ENCODE results near the gene SF1. TPM values are rescaled to one million over a fixed set of nuclear protein-coding genes. Genes with fewer than 3 reads are reported as not detected.

SF1 gene
- total and polyA plus RNA-seq, 2 of the 8 experiments (the other 6 are each of a cell fraction or from before 2014, with no cell fraction given), result 72.7 to 353 TPM

- H3K23ac ChIP-seq (ENCODE audit: insufficient read length), result no peak overlapping the region
- ChIA-PET CTCF (ENCODE audit: partially characterized antibody) (interaction anchor here (0.9 to 23.7 kb wide), 7 partner anchors 10 to 396 kb away, joined by 3 to 376 read pairs (median 3); partner anchors contain the start of genes PYGM, RASGRP2 and SF1), POLR2A (ENCODE audit: partially characterized antibody) (interaction anchor here (29.2 to 42.9 kb wide), 2 partner anchors 4 to 13 kb away, joined by 1087 read pairs; partner anchors contain the start of genes PYGM, RASGRP2 and SF1)
- no peak overlapping the region for H2BK12ac ChIP-seq (ENCODE audit: low read depth, low read length)
- H2AK5ac ChIP-seq (ENCODE audit: low read depth, low read length), result no peak overlapping the region
- no peak overlapping the region for H2BK120ac ChIP-seq (replicated peaks; ENCODE audit: low read depth, low read length)
- H2AFZ ChIP-seq (ENCODE audit: low read length), result no peak overlapping the region
- H3K4me3 ChIP-seq (ENCODE audit: extremely low read depth in 1 of 4, insufficient read depth in 2 of 4, low read depth in 3 of 4, low read length in 4 of 4), result no peak overlapping the region
- no peak overlapping the region for H3K4ac ChIP-seq (replicated peaks; ENCODE audit: insufficient read length, low read depth, low read length)
- H3K4me2 ChIP-seq (ENCODE audit: insufficient read depth in 1 of 2, low read depth in 2 of 2, low read length in 2 of 2), result no peak overlapping the region
- H4K20me1 ChIP-seq (replicated peaks in 1 of 2; ENCODE audit: control insufficient read depth in 1 of 2, insufficient read depth in 2 of 2, low read length in 2 of 2), result no peaks in the 10 kb centered on the region
- no peaks in the 10 kb centered on the region for H3K27me3 ChIP-seq (replicated peaks in 1 of 4; ENCODE audit: control insufficient read depth in 3 of 4, extremely low read depth in 1 of 4, insufficient read depth in 3 of 4, low read length in 3 of 4)
- H3K9ac ChIP-seq (replicated peaks in 1 of 4; ENCODE audit: extremely low read depth in 1 of 4, low read depth in 3 of 4, low read length in 3 of 4), result no peak overlapping the region
- H4K91ac ChIP-seq (replicated peaks; ENCODE audit: insufficient read length, low read length), result no peak overlapping the region
- no peak for DNase-seq (ENCODE audit: low read depth in 1 of 2, low spot score in 2 of 2)
- H4K8ac ChIP-seq (ENCODE audit: extremely low read depth, insufficient read depth, low read length), result no peak overlapping the region
- H3K79me1 ChIP-seq (ENCODE audit: low read depth, low read length), result no peaks in the 10 kb centered on the region
- peaks cover 0 to 7% (median 3%) of the 10 kb centered on the region in 4 experiments; a peak in 4 of 7 replicates for H3K4me1 ChIP-seq (replicated peaks in 1 of 4; ENCODE audit: control insufficient read depth in 3 of 4, insufficient read depth in 4 of 4, low read length in 3 of 4)
- no peak for FAIRE-seq
- H3K18ac ChIP-seq (ENCODE audit: extremely low read depth, low read length), result no peak overlapping the region
- no peak overlapping the region for H3K14ac ChIP-seq (ENCODE audit: insufficient read length)
- no peak overlapping the region for H2BK20ac ChIP-seq (ENCODE audit: low read length)
- H3K36me3 ChIP-seq (ENCODE audit: control insufficient read depth in 2 of 4, insufficient read depth in 4 of 4, low read length in 3 of 4), result no peaks in the 10 kb centered on the region; a peak in 1 of 8 replicates
- H3K56ac ChIP-seq (replicated peaks; ENCODE audit: insufficient read length, low read depth, low read length), result no peak overlapping the region
- H4K5ac ChIP-seq (ENCODE audit: insufficient read length, low read depth, low read length), result no peak overlapping the region
- no peak overlapping the region for H2BK5ac ChIP-seq (ENCODE audit: low read depth, low read length)
- H3K23me2 ChIP-seq (ENCODE audit: low read depth, low read length), result no peaks in the 10 kb centered on the region
- no peak for TF ChIP-seq EZH2 (IDR thresholded peaks at IDR 0.05; ENCODE audit: low read depth, low read length, severe bottlenecking)
- TF ChIP-seq POLR2A (IDR thresholded peaks at IDR 0.05; ENCODE audit: control extremely low read depth in 1 of 2, low read depth in 2 of 2, low read length in 2 of 2), result no peak
- TF ChIP-seq SRF (IDR thresholded peaks at IDR 0.05; ENCODE audit: low read depth, low read length), result no peak
- no peak for TF ChIP-seq BRCA1 (IDR thresholded peaks at IDR 0.05; ENCODE audit: low read depth, low read length)
- TF ChIP-seq CHD2 (IDR thresholded peaks at IDR 0.05; ENCODE audit: low read length), result no peak
- TF ChIP-seq RBBP5 (IDR thresholded peaks at IDR 0.05; ENCODE audit: borderline replicate concordance, low read depth, low read length), result no peak
- TF ChIP-seq SP2 (IDR thresholded peaks at IDR 0.05; ENCODE audit: low read length), result no peak
- no peak for TF ChIP-seq SP4 (IDR thresholded peaks at IDR 0.05; ENCODE audit: low read length)
- no peak for TF ChIP-seq ASH2L (IDR thresholded peaks at IDR 0.05; ENCODE audit: low read length)
- TF ChIP-seq HDAC6 (IDR thresholded peaks at IDR 0.05; ENCODE audit: low read depth, low read length), result no peak
- TF ChIP-seq TEAD4 (IDR thresholded peaks at IDR 0.05; ENCODE audit: low read depth, low read length), result no peak
- no peak for TF ChIP-seq RXRA (IDR thresholded peaks at IDR 0.05; ENCODE audit: insufficient read depth, low read depth, low read length)
- TF ChIP-seq ZNF274 (IDR thresholded peaks at IDR 0.05; ENCODE audit: borderline replicate concordance, extremely low read depth, low read length), result no peak
- 93% methylated on average over 7 of the region's 7 CpGs; no CpG with 5 or more reads in 1 of the 2 experiments for WGBS, 2 experiments (ENCODE audit: extremely low coverage in 1 of 2, insufficient coverage in 1 of 2, insufficient read length in 1 of 2, insufficient replicate concordance in 2 of 2, low coverage in 1 of 2, low lambda C conversion rate in 2 of 2, missing lambda C conversion rate in 1 of 2)
- no peak overlapping the region for H3K27ac ChIP-seq (ENCODE audit: low read depth, low read length)
- H3K9me3 ChIP-seq (ENCODE audit: insufficient read depth in 2 of 2, low read depth in 1 of 2, low read length in 1 of 2), result no peaks in the 10 kb centered on the region
- H3K79me2 ChIP-seq (ENCODE audit: control insufficient read depth in 1 of 2, insufficient read depth in 2 of 2, low read length in 2 of 2), result no peaks in the 10 kb centered on the region
- H2BK15ac ChIP-seq (ENCODE audit: low read length), result 0 out of 2 replicates have a peak overlapping the region, but pooled peaks have one; percentile 61
Measured at GRCh38 chr11:64753019-64753379, 25.3 kb downstream of the SF1 start.

Measured in H1 (cell line).